Natural killer cell (primary cell): Measurements from ENCODE around the gene TMIGD1. TPM values are rescaled to one million over a fixed set of nuclear protein-coding genes. Genes with fewer than 3 reads are reported as not detected.
A peak's percentile ranks its signal among the peaks of the same experiment; 100 is the strongest.

Source experiments
- ATAC-seq, 3 donors: fragments of 150-1000 bp in 2 of 3; fragments of 200-7000 bp in 1 of 3; cut with Tn5 transposase; 1 replicate in 1 of 3; 2 replicates in 2 of 3; pipeline ENCODE4 v1.10.0; 2021; ENCODE audit warnings: mild to moderate bottlenecking in 2 of 3, moderate library complexity in 2 of 3
- DNase-seq, 2 donors: peaks; one replicate each; pipeline versions ENCODE4 v3.0.0 to v3.0.0-alpha.2; 2013 to 2021; ENCODE audit warnings: mixed read lengths in 1 of 2
- H3K27ac ChIP-seq: one replicate; pipeline ENCODE4 v1.5.1; 2013; ENCODE audit warnings: mild to moderate bottlenecking, low read length
- H3K27me3 ChIP-seq: one replicate; pipeline ENCODE4 v1.6.1; 2013; ENCODE audit warnings: low read length; ENCODE audit not compliant: control insufficient read depth, insufficient read depth
- H3K36me3 ChIP-seq: one replicate; pipeline ENCODE4 v1.6.1; 2013; ENCODE audit warnings: low read length; ENCODE audit not compliant: control insufficient read depth, insufficient read depth
- H3K4me1 ChIP-seq: one replicate; pipeline ENCODE4 v1.6.1; 2013; ENCODE audit warnings: low read length; ENCODE audit not compliant: control insufficient read depth, insufficient read depth
- H3K4me3 ChIP-seq: one replicate; pipeline ENCODE4 v1.5.1; 2013; ENCODE audit warnings: low read length
- H3K9me3 ChIP-seq: one replicate; pipeline ENCODE4 v1.6.1; 2013; ENCODE audit warnings: low read length; ENCODE audit not compliant: control insufficient read depth, insufficient read depth
- H3K27ac Mint-ChIP-seq, 2 donors: one replicate each; pipeline ENCODE4 v1.8.0; 2022; ENCODE audit warnings: mild to moderate bottlenecking in 2 of 2, mixed read lengths in 2 of 2, moderate library complexity in 1 of 2
- H3K27me3 Mint-ChIP-seq, 2 donors: one replicate each; pipeline ENCODE4 v1.8.0; 2022; ENCODE audit warnings: low read depth in 2 of 2, mixed read lengths in 2 of 2
- H3K36me3 Mint-ChIP-seq: one replicate; pipeline ENCODE4 v1.8.0; 2022; ENCODE audit warnings: mixed read lengths
- H3K4me1 Mint-ChIP-seq, 2 donors: one replicate each; pipeline ENCODE4 v1.8.0; 2022; ENCODE audit warnings: mixed read lengths in 2 of 2
- H3K4me3 Mint-ChIP-seq: one replicate; pipeline ENCODE4 v1.8.0; 2022; ENCODE audit warnings: mild to moderate bottlenecking, moderate library complexity, mixed read lengths
- H3K9me3 Mint-ChIP-seq, 2 donors: one replicate each; pipeline ENCODE4 v1.8.0; 2022; ENCODE audit warnings: mixed read lengths in 2 of 2
- CTCF ChIP-seq: fragments of 200-600 bp; IDR thresholded peaks from one replicate; pipeline ENCODE4 v1.8.0; 2022; ENCODE audit warnings: antibody characterized with exemption
- WGBS: methylation state at CpG from one replicate; pipeline ENCODE4 v1.1.7; 2013; ENCODE audit warnings: missing lambda C conversion rate; ENCODE audit not compliant: insufficient coverage; 5-methylcytosine and 5-hydroxymethylcytosine counted together
- intact Hi-C: fragments of 100-400 bp; cut with micrococcal nuclease; formaldehyde crosslinking; loops from one replicate; pipeline ENCODE4 v1.14.2; 2022
- total RNA-seq, 4 donors: library from RNA; stranded (reverse); fragments of 120-200 nt in 1 of 4; gene quantifications; one replicate each; pipeline versions ENCODE4 v1.2.3 to v1.2.4, GENCODE V29; 2013 to 2022

The TMIGD1 gene
- total RNA-seq, 3 donors from 2014 or later (not counting 1 experiment from before 2014, with no cell fraction given): not detected

GRCh38 chr17:30369995-30370394, 36.1 kb upstream of the TMIGD1 start:
- Histone ChIP-seq H3K9me3 (no peaks in the 10 kb centered on the region), H3K4me1 (peaks cover 8% of the 10 kb centered on the region), H3K36me3 (no peaks in the 10 kb centered on the region), H3K27me3 (no peaks in the 10 kb centered on the region), H3K27ac (no peak overlapping the region), H3K4me3 (no peak overlapping the region)
- DNase-seq (no peak), ATAC-seq (no peak)
- intact Hi-C loops: loop anchor here (10.0 kb wide), 1 partner anchor 155 kb away; no protein-coding TSS in a partner anchor
- Mint-ChIP-seq H3K27ac (peak overlapping the region in 1 of 2 donors; percentile 57), H3K9me3 (no peaks in the 10 kb centered on the region), H3K4me1 (peaks cover 39 to 42% of the 10 kb centered on the region in 2 donors), H3K27me3 (peaks cover 0 to 5% of the 10 kb centered on the region in 2 donors), H3K4me3 (no peak overlapping the region), H3K36me3 (no peaks in the 10 kb centered on the region)
- no peak for TF ChIP-seq CTCF

- Histone ChIP-seq H3K27me3 (no peaks in the 10 kb centered on the region), H3K27ac (no peak overlapping the region), H3K4me3 (no peak overlapping the region), H3K9me3 (no peaks in the 10 kb centered on the region), H3K4me1 (peaks cover 17% of the 10 kb centered on the region), H3K36me3 (no peaks in the 10 kb centered on the region)
- Mint-ChIP-seq H3K9me3 (no peaks in the 10 kb centered on the region), H3K27me3 (no peaks in the 10 kb centered on the region), H3K27ac (peak overlapping the region; percentile 57 to 64), H3K4me3 (peak overlapping the region; percentile 13), H3K4me1 (peaks cover 41 to 44% of the 10 kb centered on the region in 2 donors), H3K36me3 (no peaks in the 10 kb centered on the region)
- DNase-seq (no peak), ATAC-seq (peak in 2 of 3 donors; percentile 33 to 36)
- WGBS: 86% methylated on average over 13 of the region's 13 CpGs
- intact Hi-C loops: loop anchor here (10.0 kb wide), 1 partner anchor 154 kb away; no protein-coding TSS in a partner anchor
- no peak for TF ChIP-seq CTCF
Measured at GRCh38 chr17:30368912-30369720, 35.3 kb upstream of the TMIGD1 start.

- no peak overlapping the region for H3K27ac Mint-ChIP-seq
Measured at GRCh38 chr17:30366536-30366935, 32.7 kb upstream of the TMIGD1 start.

More at GRCh38 chr17:30366536-30366935, 32.7 kb upstream of the TMIGD1 start:
- Histone ChIP-seq H3K9me3 (peaks cover 3% of the 10 kb centered on the region), H3K36me3 (no peaks in the 10 kb centered on the region), H3K27me3 (no peaks in the 10 kb centered on the region), H3K27ac (no peak overlapping the region), H3K4me3 (no peak overlapping the region), H3K4me1 (peaks cover 34% of the 10 kb centered on the region)
- no peak for TF ChIP-seq CTCF
- Mint-ChIP-seq H3K27me3 (no peaks in the 10 kb centered on the region), H3K4me3 (peak overlapping the region; percentile 14), H3K4me1 (peaks cover 52 to 53% of the 10 kb centered on the region in 2 donors), H3K36me3 (no peaks in the 10 kb centered on the region), H3K9me3 (no peaks in the 10 kb centered on the region)
- WGBS: 99% methylated on average over 3 of the region's 3 CpGs
- no peak for ATAC-seq
- no peak for DNase-seq
- intact Hi-C loops: loop anchor here (10.0 kb wide), 1 partner anchor 152 kb away; no protein-coding TSS in a partner anchor
